ENCODE results near the gene MRPL43.

DNA sequence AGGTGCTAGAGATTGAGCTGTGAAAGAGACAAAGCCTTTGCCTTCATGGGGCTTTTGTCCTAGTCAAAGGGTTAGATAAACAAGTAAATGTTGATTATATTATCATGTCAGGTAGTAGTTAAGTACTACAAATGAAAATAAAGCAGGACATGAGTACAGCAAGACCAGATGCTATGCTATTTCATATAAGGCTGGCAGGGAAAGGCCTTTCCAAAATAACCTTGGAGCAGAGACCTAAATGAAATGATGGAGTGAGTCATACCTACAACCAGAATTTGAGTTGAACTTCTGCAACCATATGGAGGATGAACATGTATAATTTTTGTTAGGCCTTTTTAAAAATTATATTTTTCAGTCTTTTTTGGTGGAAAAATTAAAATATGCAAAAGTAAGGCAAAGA, 41.5 kb downstream of the MRPL43 start:
- TF ChIP-seq CTCF (conservative IDR thresholded peaks at IDR 0.05; ENCODE audit: low read length) (no peak), EZH2phosphoT487 (IDR thresholded peaks at IDR 0.05; ENCODE audit: borderline replicate concordance) (no peak)
